ENCODE data around the gene GOLGA8O. TPM values are rescaled to one million over a fixed set of nuclear protein-coding genes. Genes with fewer than 3 reads are reported as not detected.
"Not testable (repeated sequence)": the region's sequence is repeated elsewhere in the genome, so short reads cannot be mapped to it uniquely, and the experiment has no call there.

The GOLGA8O gene
- total RNA-seq, 2 experiments from 2014 or later, result 0.69 TPM; not detected in 1

DNA sequence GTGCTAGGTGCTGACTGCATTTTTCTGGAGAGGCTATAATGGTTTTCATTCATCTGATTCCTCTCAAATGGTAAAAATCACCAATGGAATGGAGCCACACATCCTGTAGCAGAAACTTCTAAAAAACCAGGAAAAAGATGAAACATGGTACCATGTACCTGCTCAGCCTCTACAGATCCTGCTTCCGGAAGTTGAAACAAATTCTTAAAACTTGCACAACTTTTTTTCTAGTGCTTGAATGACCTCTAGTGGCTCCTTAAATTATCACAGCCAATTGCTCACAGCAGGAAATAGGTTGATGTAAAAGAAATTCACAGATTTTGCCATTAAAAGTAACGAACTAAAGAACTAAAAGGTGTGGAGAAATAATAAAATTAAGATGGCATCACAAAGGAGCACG, 47.5 kb downstream of the GOLGA8O start:
- H3K27me3 Mint-ChIP-seq (ENCODE audit: low read depth); H3K36me3 Mint-ChIP-seq (ENCODE audit: low read depth); DNase-seq; H3K4me3 Mint-ChIP-seq; intact Hi-C loops (cut with micrococcal nuclease); H3K9me3 Mint-ChIP-seq; H3K4me1 Mint-ChIP-seq (ENCODE audit: low read depth); H3K27ac Mint-ChIP-seq; CTCF ChIA-PET: not testable (repeated sequence)

DNA sequence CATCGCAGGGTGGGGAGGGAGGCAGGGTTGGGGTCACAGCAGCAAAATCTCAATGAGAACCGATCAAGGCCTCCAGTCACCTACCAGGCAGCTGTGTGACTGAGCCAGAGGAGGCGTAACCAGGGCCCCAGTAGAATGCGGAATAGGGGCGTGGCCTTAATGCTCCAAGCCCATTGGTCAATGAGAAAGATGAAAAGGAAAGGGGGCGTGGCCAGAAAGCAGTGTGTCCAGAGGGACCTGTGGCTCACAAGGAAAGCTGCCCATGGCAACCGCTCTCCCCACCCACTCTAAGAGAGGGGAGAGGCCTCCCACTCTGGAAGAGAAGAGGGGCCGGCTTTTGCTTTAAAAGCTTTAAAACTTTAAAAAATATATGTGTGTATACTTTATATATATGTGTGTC, 52.2 kb downstream of the GOLGA8O start, which contains the start of gene GOLGA8K:
Gene GOLGA8K (minus strand): TSS at position 101 of the 400 bp plus-strand sequence. CDS start 98 bp downstream, at position 3.
- H3K4me1 Mint-ChIP-seq (ENCODE audit: low read depth); H3K9me3 Mint-ChIP-seq; DNase-seq; H3K27me3 Mint-ChIP-seq (ENCODE audit: low read depth); H3K4me3 Mint-ChIP-seq; CTCF ChIA-PET; H3K36me3 Mint-ChIP-seq (ENCODE audit: low read depth); intact Hi-C loops (cut with micrococcal nuclease); H3K27ac Mint-ChIP-seq: not testable (repeated sequence)

DNA sequence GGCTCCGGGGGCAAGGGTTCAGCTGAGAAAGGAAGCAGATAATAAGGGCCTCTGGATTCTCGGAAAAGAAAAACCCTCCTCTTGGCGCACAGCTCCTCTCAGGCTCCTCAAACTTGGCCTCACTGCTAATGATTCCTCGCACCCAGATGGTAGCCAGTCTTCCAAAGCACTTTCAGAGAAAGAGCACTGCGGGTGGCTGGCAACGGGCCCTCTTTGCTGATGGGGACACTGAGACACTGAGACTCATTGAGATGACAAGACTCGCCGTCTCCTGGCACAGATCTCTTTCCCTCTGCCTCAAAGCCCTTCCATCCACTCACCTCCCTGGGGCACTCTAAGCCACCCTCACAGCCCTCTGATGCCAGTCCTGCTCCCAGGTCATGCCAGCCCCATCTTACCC, 58.9 kb downstream of the GOLGA8O start:
- H3K9me3 Mint-ChIP-seq; intact Hi-C loops (cut with micrococcal nuclease); H3K4me3 Mint-ChIP-seq; CTCF ChIA-PET; H3K4me1 Mint-ChIP-seq (ENCODE audit: low read depth); H3K27ac Mint-ChIP-seq; DNase-seq; H3K27me3 Mint-ChIP-seq (ENCODE audit: low read depth); H3K36me3 Mint-ChIP-seq (ENCODE audit: low read depth): not testable (repeated sequence)

Other genes starting within 250 kb of the GOLGA8O start
- not detected for gene GOLGA8K, start 52.3 kb downstream of the GOLGA8O start, total RNA-seq
- gene GOLGA8N, start 137.8 kb upstream of the GOLGA8O start, total RNA-seq, result 1 to 10 TPM; 1.4 to 2.2 TPM
- gene ARHGAP11A, start 159.9 kb upstream of the GOLGA8O start, total RNA-seq, result 100 to 1,000 TPM; 131 to 134 TPM
- under 1 TPM; 0.57 to 0.94 TPM for gene SCG5, start 186.1 kb upstream of the GOLGA8O start, total RNA-seq

Measured in activated naive CD4-positive, alpha-beta T cell treated with anti-CD3 and anti-CD28 coated beads for 36 hours (primary cell).